Measurements from ENCODE around the gene TP53I11.

The TP53I11 gene

DNA sequence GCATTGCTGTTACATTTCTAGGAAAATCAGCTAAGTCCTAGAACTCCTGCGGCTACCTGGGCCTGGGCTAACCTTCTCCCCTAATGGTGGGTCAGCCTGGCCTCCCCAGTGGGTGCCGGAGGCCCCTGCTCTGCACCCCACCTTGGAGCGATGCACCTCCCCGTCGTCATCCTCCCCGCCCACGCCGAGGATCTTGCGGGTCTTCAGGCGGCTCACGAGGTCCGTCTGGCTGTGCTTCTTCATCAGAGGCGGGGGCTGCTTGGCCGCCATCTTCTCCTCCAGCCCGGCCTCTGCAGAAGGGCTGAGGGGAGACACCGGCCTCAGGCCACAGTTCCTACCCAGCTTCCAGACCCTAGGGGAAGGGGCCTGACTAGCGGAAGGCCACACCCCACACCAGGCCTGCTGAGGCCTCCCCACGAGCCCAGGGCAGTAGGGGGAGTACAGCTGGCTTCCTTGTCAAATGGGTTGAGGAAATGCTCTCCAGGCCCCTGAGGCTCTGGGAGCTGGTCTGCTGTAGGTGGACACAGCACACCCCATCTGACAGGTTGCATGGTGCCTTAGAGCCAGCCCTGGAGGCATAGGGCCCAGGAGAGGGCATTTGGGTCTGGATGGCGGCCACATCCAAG, 12.5 kb downstream of the TP53I11 start:
- no peak for FAIRE-seq

DNA sequence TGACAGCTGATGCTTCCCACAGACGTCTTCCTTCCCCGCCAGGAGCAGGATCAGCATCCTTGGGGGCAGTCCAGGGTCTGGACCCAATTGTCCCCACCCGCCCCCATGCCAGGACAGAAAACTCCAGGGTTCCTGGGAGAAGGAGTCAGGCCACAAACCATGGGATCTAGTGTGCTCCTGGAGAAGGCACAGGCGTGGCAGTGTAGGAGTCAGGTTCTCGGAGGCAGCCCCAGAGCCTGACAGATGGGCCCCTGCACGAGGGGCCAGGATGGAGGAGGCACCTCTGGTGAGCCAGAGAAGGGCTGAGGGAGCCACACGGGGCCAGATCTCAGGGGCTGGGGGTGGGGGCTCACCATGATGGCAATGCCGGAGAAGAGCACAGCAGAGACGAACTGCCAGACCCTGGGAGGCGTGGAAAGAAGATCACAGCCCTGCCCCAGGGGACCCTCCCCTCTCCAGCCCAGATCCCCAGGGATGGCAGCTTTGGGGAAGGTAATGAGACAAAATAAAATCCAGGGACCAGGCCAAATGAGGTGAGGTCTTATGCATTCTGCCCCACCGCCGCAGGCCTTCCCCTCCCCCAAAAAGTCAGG, 13.6 kb downstream of the TP53I11 start:
- FAIRE-seq = no peak

DNA sequence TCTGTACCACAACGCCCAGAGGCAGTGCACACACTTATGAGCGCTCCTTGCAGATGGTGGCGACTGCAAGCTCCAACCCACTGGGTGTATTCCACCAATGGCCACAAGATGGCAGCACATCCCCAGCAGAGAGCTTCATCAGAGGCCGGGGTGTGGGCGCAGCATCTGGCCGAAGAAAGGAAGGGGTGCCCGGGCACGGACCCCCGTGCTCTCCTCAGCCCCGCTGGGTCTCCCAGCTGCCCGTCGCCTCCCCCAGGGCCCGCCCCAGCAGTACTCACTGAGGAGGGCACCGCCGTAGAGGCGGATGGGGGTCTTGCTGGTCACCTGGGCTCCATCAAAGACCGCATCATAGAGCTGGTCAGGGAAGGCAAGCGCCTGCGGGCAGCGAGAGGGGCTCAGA, 14.2 kb downstream of the TP53I11 start:
- no peak for FAIRE-seq

DNA sequence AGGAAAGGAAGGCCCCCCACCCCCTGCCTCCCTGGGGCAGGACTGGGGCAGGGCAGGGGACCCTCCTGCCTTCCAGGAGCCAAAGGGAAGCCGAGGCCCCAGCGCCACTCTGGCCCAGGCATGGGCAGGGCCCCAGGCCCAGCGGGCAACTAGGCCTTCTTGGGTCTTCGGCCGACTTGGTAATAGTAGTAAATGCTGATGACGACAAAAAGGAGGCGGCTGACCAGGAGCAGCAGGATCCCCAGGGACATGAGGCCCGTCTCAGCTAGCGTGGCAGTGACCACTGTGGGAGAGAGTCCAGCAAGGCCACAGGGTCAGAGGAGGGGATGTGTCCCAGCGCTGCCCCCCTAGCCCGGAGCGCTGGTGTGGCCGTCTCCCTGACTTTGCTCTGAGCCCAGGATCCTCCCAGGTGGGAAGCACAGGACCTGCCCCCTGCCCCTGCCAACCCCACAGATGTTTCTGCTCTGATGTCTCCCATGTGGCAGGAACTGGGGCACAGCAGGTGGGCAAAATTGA, 15.9 kb downstream of the TP53I11 start:
- no peak for FAIRE-seq

DNA sequence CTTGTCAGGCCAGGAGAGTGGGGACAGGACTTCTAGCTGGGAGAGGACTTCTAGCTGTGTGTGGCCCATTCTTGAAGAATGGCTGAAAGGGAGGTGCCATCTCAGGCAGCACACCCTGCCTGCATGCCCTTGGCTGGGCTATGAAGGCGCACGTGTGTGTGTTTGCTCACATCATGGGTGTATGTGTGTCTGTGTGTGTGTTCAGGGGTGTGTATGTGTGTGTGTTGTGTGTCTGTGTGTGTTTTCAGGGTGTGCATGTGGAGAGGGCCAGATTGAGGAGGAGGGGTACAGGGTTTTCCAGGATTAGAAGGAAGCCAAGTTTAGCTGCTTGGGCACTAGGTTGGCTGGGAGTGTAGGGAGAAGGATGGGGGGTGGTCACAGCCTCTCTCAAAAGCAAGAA, 16.6 kb downstream of the TP53I11 start:
- no peak for FAIRE-seq

DNA sequence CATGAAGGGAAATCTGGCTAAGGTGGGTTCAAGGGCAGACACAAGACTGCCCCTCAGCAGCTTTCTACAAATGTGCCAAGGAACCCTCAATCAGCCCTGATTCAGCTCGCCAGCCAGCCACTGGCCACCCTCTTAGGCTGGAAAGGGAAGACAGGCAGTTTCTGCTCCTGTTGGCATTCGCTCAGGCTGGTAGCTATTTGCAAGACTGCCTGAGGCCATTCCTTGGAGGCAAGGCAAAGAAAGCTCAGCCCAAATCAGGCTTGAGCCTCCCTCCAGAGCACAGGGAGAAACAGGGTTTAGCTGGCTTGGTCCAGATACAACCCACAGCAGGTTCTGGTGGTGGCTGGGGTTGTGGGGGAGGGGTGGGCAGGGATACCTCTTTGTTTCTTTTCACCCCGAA, 19.2 kb downstream of the TP53I11 start:
- no peak for FAIRE-seq

DNA sequence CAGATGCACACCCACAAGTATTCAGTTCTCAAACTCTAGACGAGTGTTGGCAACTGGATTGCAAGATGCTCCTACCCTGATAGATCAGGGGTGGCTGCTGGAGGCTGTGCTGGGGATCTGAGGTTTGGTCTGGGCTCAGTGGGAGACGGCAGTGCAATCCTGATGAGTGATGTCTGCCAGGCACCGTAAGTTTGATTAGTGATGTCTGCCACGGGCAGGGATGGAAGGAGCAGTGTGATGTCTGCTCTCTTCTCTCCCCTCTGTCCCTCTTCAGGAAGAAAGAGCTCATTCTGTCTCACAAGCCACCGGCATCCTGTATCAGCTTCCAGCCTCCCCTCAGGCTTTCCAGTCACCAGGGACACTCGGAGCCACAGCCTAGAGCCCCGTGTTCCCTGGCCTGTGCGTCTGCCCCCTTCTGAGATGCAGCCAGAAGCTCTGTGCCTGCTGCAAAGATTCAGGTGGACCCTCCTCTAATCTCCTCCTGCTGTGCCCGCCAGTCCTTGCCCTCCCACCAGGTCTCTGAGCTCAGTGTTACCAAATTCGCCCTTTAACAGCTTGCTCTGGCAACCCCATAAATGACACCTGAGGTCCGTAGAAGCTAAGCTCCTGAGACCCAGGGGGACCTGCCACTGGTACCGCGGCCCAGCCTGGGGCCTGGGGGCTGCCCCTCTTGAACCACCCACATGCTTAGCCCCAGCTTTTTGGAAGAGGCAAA, 19.9 kb downstream of the TP53I11 start:
- FAIRE-seq = no peak

DNA sequence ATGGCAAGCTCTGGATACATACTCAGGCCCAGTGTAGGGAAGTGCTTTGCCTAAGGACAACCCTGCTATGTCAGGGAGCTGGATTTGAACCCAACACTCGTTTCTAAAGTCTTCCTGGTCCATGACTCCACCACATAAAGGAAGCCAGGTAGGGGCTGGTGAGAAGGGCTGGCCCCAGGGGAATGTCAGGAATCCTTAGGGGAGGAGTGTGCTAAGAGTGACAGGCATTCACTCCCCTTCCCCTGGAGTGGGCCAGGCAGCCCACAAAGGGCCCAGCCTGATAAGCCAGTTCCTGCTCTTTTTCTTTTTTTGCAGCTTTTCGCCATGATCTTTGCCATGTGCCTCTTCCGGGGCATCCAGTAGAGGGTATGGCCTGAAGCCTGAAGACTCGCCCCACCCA, 21.9 kb downstream of the TP53I11 start:
- FAIRE-seq = no peak

DNA sequence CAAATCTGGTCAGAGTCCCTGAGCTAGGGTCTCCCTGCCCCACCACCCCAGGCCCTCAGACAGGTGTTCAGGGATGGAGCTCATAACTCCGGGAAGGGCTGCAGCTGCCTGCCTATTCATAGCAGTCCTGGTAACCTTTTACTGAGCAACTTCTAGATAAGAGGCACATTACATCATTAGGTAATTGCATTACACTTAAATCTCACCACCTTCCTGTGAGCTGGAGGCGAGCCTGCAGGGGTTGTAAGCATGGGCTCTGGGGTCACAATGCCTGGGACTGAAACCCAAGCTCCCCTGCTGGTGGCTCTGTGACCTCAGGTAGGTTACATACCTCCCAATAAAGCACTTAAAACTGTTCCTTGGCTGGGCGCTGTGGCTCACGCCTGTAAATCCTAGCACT, 22.5 kb downstream of the TP53I11 start:
- no peak for FAIRE-seq

DNA sequence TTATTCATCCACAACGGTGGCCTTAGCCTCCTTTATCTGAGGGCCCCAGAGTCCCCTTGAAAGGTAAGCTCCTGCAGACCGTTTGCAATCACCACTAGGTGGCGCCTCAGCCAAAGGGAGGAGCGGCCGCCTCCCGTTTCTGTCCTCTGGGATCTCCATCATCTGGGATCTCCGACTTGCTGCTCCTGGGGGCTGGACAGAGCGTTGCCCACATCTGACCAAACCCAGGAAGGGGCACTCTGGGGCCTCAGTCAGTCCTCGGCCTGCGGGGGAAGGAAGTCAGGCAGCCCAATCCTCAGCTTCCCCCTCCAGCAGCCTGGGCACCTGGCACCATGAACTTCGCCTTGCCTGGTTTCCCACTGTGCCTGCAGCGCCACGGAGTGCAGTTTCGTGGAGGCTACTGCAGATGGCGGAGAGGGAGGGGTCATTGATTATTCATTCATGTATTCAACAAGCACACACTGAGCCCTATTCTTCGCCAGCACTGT, 23.5 kb downstream of the TP53I11 start:
- FAIRE-seq = no peak

DNA sequence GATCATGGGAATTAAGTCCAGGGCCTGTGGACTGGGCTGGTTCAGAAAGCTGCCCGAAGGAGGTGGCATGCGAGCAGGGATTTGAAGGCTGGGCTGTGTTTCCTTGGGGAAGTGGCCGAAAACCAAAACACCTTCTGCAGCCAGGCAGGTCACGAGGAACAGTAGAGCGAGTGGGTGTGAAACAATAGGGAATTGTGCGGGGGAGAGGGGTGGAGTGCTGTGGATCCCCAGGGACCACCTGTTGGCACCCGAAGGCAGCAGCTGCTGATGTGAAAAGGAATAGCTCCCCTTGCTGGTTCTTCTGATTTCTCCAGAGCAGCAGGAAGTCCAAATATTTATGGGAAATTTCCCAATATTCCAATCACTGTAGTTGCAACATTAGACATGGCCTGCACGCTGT, 24.6 kb downstream of the TP53I11 start:
- no peak for FAIRE-seq

DNA sequence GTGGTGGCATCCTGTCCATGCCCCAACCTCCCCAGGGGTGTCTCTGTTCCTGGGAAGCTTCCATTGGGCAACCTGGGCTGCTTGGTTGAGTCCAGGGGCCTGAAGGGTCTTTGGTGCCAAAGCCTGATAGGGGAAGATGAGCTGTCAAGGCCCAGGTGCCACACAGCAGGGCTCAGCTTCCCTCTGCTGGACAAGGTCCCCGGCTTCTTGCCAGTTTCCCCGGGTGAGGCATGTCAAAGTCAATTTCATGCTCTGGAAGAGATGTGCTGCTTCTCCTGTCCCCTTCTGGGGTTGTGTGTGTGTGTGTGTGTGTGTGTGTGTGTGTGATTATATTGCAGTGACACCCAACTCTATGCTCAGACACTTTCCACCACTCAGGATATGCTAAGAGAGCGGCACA, 26.9 kb downstream of the TP53I11 start:
- FAIRE-seq = no peak

DNA sequence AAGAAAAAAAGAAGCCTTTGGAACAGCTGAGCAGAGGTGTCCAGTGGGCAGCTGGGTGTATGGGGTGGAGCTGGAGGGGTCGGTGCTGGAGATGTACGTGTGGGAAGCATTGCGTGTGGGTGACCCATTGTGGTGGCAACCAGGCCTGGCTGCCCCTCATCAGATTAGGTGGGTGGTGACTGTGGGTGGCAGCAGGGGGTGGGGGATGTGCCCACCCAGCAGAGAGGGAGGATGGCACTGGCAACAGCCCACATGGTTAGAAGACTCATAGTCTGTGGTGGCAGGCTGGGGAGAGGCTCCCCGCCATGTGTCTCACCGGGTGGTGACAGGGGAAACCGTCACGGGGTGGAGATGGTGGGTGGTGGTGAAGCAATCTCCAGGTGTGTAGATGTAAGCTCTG, 27.6 kb downstream of the TP53I11 start:
- no peak for FAIRE-seq

DNA sequence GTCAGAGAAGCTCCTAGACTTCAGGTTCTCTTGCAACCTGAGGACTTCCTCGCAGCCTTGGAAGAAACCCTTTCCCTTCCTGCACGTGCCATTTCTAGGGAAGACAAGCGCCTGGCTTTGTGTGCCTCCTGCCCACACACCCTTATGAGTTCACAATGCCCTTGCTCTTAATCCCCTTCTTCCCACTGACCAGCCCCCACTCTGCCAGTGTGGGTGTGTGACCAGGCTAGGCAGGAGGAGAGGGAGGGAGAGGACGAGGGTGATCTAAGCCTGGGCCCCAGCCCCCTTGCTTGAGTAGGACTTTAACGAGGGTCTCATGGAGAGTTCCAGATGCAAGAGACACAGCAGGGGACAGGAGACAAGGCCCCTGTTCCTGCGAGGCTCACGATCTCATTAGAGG, 30.2 kb downstream of the TP53I11 start:
- FAIRE-seq = no peak

DNA sequence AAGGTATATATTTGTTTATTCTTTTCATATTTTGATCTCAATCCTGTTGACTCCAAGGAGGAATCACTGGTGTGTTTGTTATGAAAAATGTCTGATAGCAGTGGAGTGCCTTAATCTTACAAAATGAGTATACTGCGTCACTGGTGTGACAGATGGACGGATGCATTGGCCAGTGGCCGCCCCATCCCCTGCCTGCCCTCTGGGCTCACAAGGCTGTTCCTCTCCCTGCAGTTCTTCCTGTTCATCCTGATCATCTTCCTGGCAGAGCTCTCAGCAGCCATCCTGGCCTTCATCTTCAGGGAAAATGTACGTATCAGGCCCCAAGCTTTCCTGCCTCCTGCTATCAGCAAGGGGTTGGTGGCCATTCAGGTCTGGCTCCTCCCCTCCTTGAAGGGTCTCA, 32.9 kb downstream of the TP53I11 start:
- FAIRE-seq = no peak

DNA sequence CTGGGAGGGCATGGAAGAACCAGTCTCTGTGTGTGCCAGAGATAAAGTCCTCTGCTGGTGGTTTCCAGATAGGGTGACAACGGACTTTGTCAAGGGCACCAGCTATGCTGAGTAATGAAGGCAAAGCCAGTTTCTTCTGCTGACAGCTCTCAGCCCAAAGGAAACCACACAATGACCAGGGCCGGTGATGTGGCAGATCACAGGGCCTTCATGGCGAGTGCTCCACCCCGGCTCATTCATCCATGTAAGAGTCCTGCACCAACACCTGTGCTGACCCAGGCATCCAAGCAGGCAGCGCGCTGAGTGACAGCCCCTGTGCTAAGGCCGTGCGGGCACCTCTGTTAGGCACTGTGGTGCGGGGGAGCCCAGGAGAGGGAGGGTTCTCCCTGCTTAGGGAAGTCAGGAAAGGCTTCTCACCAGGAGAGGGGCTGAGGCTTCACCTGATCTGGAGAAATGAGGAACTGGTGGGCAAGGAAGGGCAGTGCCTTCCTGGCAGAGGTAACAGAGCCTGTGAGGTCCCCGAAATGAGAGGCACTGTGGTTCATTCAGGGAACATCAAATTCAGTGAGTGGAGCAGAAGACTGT, 33.8 kb downstream of the TP53I11 start:
- no peak for FAIRE-seq

DNA sequence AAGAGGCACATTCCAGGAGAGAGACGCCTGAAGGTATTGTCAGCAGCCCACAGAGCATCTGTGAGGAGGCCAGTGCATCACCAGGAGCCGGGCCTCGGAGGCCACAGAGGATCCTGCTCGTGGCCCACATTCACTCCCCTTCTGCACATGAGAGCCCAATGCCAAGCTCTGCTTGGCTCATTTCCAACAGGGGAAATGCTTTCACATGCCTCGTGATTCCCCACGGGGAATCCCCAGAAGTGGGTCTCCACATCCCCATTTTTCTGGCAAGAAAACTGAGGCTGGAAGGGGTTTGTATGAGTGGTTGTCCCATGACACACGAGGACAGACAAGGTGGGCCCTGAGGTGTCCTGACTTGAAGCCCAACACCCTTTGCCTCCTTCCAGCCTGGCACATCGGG, 34.4 kb downstream of the TP53I11 start:
- FAIRE-seq = no peak

DNA sequence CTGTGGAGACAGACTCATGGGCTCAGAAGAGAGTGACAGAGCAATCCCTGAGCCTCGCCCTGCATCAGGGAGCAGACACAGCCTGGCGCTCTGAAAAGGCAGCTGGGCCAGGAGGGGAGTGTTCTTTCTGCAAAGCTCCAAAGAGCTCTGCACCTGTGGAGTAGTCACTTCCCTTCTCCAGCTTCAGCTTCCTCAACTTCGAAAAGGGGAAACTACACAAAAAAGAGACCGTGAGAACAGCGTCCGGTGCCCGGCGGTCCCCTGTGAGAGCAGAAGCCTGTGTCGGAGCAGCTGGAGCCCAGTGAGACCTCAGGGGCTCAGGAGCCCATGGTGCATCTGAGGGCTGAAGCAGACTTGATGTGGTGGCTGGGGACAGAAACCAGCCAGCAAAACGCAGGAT, 35.1 kb downstream of the TP53I11 start:
- FAIRE-seq = no peak

DNA sequence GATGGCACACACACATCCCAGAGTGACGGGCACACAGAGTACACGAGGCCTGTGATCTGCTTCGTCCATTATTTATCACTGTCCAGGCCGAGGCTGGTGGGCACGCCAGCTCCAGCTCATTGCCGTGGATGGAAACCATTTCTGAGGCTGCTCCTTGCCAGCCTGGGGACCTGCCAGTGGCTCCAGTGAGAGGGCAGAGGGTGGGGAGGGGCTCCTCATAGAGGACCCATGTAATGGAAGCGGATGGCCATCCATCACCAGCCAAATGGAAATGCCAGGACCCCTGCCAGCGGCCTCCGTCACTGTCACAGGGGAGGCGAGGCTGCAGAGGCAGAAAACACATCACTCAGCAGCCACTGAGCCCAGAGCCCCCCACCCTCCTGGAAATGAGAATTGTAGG, 35.7 kb downstream of the TP53I11 start:
- FAIRE-seq = no peak

DNA sequence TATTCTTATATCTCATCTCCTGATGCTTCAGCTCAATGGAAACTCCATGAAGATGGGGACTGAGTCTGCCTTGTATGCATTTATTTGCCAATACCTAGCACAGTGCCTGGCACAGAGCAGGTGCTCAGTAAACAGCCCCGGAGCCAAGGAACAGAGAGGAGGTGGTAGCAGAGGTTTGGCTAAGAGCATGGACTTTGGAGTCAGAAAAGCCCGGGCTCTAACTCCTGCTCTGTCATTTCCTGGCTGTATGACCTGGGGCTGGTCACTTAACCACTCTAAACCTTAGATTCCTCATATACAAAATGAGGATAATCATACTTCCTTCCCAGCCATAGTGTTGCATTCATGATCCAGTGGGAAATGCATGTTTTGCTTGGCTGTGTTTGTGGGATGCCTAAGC, 36.6 kb downstream of the TP53I11 start:
- no peak for FAIRE-seq

DNA sequence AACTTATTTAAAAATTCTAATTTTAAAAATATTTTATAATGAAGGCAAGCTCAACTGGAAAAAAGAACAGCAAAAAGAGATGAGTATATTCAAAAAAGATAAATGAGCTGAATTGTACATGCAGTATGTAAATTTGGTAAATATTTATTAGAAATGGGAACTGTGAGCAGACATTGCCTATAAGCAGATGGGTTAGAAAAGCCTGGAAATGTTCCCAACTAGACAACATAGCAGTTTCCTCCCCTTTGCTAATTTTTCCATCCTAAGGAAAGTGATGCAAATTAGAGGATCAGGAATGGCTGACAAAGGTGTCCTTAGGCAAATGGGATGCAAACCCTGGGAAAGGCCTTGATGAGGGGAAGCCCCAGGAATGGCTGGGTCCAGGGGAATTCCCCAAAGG, 37.2 kb downstream of the TP53I11 start:
- FAIRE-seq = no peak

DNA sequence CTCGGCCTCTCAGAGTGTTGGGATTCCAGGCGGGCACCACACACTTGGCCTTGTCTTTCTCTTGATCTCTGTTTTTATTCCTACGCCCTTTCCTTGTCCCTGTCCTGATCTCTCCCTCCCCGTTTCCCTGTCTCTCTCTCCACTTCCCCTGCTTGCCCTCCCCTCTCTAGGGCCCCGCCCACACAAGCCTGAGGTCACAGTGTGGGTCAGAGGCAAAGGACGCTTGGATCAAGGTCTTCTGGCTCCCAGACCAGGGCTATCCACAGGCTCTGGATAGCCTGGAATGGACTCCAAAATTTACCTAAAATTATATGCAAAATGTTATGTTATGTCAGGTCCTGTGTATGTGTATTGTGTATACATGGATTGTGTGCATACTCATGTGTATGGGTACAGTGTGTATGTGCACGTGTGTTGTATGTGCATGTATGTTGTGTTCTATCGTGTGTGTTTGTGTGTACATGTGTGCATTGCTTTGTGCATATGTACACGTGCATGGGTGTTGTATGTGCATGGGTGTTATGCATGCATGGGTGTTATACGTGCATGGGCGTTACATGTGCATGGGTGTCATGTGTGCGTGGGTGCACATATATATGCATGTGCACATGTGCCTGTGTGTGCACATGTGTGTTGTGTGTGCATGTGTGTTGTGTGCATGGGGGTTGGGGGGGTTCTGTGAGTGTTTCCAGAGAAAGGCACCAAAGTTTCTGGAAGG, 38.3 kb downstream of the TP53I11 start:
- no peak for FAIRE-seq

Data from islet of Langerhans (tissue), 1 donor.